GM19240 (cell line): ENCODE data around the gene OPCML.

ENCODE experiments used
- DNase-seq: peaks from one replicate; pipeline ENCODE4 v3.0.0; 2011; ENCODE audit warnings: low spot score; ENCODE audit not compliant: insufficient read length

The OPCML gene

GRCh38 chr11:132685174-132685611 is 847.1 kb downstream of the OPCML start:
- DNase-seq = no peak

GRCh38 chr11:132683602-132684001 is 848.7 kb downstream of the OPCML start:
- no peak for DNase-seq

- no peak for DNase-seq
These were observed 850.3 kb downstream of the OPCML start for GRCh38 chr11:132681971-132682370.

- no peak for DNase-seq
These were observed 851.7 kb downstream of the OPCML start for GRCh38 chr11:132680584-132680983.

GRCh38 chr11:132674151-132674550 is 858.1 kb downstream of the OPCML start:
- DNase-seq = no peak

- DNase-seq = no peak
These were observed 860.4 kb downstream of the OPCML start for GRCh38 chr11:132671851-132672370.

GRCh38 chr11:132670921-132671675 is 861.2 kb downstream of the OPCML start:
- DNase-seq = no peak

- no peak for DNase-seq
These were observed 862.4 kb downstream of the OPCML start for GRCh38 chr11:132669949-132670348.

GRCh38 chr11:132665205-132665604 is 867.1 kb downstream of the OPCML start:
- DNase-seq = no peak

GRCh38 chr11:132658696-132659095 is 873.6 kb downstream of the OPCML start:
- no peak for DNase-seq

GRCh38 chr11:132658004-132658403 is 874.3 kb downstream of the OPCML start:
- DNase-seq = no peak

GRCh38 chr11:132655187-132655855 is 877.0 kb downstream of the OPCML start:
- DNase-seq = no peak

- DNase-seq = no peak
These were observed 879.1 kb downstream of the OPCML start for GRCh38 chr11:132653237-132653636.

- DNase-seq = no peak
These were observed 881.2 kb downstream of the OPCML start for GRCh38 chr11:132650969-132651720.

- no peak for DNase-seq
These were observed 883.0 kb downstream of the OPCML start for GRCh38 chr11:132649277-132649676.

GRCh38 chr11:132648851-132649250 is 883.5 kb downstream of the OPCML start:
- no peak for DNase-seq

- no peak for DNase-seq
These were observed 885.4 kb downstream of the OPCML start for GRCh38 chr11:132646890-132647289.

- DNase-seq = no peak
These were observed 887.6 kb downstream of the OPCML start for GRCh38 chr11:132644520-132645239.

GRCh38 chr11:132643239-132643638 is 889.1 kb downstream of the OPCML start:
- DNase-seq = no peak

- no peak for DNase-seq
These were observed 891.3 kb downstream of the OPCML start for GRCh38 chr11:132640952-132641351.

- no peak for DNase-seq
These were observed 892.3 kb downstream of the OPCML start for GRCh38 chr11:132639986-132640385.
